ENCODE measurements around the gene CNTN3.

DNA sequence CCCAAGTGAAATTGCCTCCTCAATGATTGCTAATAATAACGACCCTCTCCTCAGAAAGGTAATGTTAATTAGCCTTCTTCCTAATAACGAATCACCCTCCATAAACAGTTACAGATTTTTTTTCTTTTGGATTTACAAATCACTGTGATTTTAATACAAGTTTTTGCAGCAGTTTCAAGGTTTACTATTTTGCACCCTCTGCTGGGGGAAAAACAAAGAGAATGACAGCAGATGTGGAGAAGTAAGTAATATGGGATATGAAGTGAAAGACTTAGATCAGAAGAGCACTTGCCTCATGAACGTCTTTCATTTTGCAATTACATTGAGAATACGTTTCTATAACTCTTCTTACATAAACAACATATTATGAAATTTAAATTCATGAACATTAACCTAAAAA lies 16.1 kb upstream of the CNTN3 start:
- TF ChIP-seq, protein P1, sequence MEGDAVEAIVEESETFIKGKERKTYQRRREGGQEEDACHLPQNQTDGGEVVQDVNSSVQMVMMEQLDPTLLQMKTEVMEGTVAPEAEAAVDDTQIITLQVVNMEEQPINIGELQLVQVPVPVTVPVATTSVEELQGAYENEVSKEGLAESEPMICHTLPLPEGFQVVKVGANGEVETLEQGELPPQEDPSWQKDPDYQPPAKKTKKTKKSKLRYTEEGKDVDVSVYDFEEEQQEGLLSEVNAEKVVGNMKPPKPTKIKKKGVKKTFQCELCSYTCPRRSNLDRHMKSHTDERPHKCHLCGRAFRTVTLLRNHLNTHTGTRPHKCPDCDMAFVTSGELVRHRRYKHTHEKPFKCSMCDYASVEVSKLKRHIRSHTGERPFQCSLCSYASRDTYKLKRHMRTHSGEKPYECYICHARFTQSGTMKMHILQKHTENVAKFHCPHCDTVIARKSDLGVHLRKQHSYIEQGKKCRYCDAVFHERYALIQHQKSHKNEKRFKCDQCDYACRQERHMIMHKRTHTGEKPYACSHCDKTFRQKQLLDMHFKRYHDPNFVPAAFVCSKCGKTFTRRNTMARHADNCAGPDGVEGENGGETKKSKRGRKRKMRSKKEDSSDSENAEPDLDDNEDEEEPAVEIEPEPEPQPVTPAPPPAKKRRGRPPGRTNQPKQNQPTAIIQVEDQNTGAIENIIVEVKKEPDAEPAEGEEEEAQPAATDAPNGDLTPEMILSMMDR (conservative IDR thresholded peaks at IDR 0.05), result peak; percentile 54
- no peak for TF ChIP-seq ZFX (IDR thresholded peaks at IDR 0.05)

Measured in C4-2B (cell line).